Muscle of back (tissue), 11 donors: Measurements from ENCODE around the gene CSF1R. TPM values are rescaled to one million over a fixed set of nuclear protein-coding genes. Genes with fewer than 3 reads are reported as not detected.

Experiments used
- DNase-seq, 3 donors: peaks; one replicate each; pipeline versions ENCODE4 v3.0.0 to v3.0.0-alpha.2; 2013
- polyA plus RNA-seq, 10 donors: library from polyadenylated mRNA; unstranded; fragments of 120-200 nt; gene quantifications; one replicate each; pipeline ENCODE4 v1.2.1, GENCODE V29; 2013; ENCODE audit not compliant: insufficient read length in 10 of 10

CSF1R gene
- polyA plus RNA-seq, 10 donors = 23.4 to 36.4 (median 27.8) TPM

- no peak for DNase-seq
These were observed 13.2 kb downstream of the CSF1R start for GRCh38 chr5:150073086-150073625.

DNA sequence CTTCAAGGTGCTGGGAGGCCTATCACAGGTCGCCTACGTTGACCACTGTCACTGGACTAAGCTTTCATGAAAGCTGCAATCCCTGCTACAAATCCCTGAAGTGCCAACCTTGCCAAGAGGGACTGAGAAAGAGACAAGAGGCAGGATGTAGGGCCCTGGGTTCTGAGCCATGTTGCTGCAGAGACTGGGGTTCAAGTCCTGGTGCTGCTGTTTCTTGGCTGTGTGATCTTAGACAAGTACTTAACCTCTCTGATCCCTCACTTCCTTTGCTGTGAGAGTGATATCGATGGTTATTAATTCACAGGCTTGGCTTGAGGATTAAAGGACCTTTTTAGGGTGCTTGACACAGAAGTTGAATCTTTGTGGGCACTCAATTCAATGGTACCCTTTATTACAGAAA lies 15.5 kb downstream of the CSF1R start:
- DNase-seq = no peak

GRCh38 chr5:150069672-150070627 lies 16.4 kb downstream of the CSF1R start:
- no peak for DNase-seq

DNA sequence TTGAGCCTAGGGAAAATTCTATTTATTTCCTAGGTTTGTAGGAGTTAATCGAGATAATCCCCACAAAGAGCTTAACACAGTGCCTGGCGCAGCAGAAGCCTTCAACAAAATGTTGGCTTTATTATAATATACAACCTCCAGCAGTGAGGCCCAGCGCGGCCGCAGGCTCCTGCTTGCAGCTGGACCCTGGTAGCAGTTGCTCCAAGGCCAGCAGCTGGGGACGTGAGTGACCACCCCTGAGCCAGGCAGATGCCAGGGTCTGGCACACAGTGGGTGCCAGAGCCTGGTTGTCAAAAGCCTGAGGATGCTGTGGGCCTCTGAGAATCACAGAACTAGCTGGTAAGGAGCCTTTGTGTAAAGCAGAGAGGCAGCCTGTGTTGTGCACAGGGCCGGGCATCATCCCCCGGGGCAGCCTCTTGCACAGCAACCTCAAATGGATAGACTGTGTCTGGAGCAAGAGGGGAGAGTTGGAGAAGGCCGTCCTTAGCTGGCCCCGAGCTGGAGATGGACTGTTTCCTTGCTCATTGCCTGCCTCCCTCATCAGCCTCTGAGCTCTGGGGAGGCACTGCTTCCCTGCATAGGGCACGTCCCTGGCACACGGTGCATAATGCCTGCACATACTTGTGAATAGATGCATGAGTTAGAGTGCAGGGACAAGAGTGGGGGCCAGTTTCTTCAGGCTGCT lies 17.3 kb downstream of the CSF1R start:
- DNase-seq = no peak

DNA sequence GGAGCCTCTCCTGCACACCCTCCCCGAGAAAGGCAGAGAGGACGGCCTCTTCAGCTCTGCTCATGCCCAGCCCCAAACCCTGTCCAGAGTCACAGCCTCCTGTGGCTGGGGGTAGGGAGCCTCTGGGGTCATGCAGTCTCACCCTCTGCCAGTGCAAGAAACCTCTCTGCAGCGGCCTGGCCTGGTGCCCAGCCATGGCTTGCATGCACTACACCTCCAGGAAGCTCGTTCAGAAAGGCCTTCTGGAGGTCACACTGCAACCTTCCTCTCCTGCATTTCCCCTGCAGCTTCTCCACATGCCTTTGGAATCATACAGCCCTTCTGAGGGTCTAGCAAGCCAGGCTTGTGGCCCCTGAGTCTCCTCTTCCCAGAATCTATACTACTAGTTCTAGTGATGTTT lies 17.9 kb downstream of the CSF1R start:
- no peak for DNase-seq

DNA sequence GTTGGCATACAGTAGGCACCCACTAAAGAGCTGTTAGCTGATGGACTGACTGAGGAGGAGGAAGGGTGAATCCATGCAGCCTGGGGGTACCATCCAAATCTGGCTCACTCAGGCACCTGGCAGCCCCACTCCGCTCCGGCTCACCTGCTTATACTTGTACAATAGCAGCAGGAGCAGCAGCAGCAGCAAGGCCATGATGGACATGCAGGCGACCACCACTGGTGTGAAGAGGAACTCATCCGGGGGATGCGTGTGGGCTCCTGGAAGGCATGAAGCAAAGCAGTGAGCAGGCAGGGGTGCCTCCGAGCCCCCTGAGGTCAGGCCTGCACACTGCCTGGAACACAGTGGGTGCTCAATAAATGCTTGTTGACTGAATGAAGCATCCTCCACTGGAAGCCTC lies 18.3 kb downstream of the CSF1R start:
- no peak for DNase-seq

- DNase-seq = no peak
These were observed 18.9 kb downstream of the CSF1R start for GRCh38 chr5:150067405-150067960.

- no peak for DNase-seq
These were observed 19.4 kb downstream of the CSF1R start for GRCh38 chr5:150066901-150067396.

- no peak for DNase-seq
These were observed 19.9 kb downstream of the CSF1R start for GRCh38 chr5:150066436-150066835.

GRCh38 chr5:150065886-150066285 lies 20.5 kb downstream of the CSF1R start:
- no peak for DNase-seq

GRCh38 chr5:150065346-150065745 lies 21.0 kb downstream of the CSF1R start:
- peak in 1 of 3 donors; percentile 41 for DNase-seq

GRCh38 chr5:150064681-150065220 lies 21.6 kb downstream of the CSF1R start:
- no peak for DNase-seq

- no peak for DNase-seq
These were observed 22.7 kb downstream of the CSF1R start for GRCh38 chr5:150063638-150064037.

DNA sequence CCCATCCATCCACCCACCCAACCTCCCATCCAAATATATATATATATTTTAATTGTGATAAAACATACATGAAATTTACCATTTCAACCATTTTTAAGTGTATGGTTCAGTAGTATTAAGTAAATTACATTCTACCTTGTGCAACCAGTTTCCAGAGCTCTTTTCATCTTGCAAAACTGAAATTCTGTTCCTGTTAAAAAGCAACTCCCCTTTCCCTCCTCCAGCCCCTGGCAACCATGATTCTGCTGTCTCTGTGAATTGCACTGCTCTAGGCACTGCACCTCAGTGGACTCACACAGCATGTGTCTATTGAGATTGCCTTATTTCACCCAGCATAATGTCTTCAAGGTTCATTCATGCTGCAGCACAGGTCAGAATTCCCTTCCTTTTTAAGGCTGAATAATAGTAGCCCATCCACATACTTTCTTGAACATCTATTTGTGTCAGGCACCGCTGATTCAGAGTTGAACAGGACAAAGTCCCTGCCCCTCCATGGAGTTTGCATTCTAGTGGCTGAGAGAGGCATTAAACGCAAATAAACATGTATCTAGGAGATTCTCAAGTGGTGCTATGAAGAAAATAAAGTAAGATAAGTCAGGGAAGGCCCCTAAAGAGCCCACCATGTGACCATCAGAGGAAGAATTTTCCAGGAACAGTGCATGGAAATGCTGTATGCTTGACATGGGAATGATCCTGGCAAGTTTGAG lies 24.0 kb downstream of the CSF1R start:
- no peak for DNase-seq

DNA sequence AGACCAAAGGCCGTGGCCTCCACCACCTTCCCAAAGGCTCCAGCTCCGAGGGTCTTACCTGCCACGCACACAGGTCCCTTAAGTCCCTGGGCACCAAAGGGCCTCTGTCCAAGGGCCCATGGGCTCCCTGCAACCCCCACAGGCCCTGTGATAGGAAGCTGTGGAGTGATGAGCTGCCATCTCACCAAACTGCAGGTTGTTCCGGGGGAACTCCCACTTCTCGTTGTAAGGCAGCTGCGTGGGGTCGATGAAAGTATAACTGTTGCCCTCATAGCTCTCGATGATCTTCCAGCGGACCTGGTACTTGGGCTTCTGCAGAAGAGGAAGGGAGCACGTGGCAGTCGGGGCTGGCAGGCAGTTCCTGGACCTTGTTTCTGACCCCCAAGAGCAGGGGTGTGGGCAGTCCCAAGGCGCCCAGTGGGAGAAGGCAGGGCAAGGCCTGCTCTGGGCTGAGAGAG lies 24.8 kb downstream of the CSF1R start:
- no peak for DNase-seq

DNA sequence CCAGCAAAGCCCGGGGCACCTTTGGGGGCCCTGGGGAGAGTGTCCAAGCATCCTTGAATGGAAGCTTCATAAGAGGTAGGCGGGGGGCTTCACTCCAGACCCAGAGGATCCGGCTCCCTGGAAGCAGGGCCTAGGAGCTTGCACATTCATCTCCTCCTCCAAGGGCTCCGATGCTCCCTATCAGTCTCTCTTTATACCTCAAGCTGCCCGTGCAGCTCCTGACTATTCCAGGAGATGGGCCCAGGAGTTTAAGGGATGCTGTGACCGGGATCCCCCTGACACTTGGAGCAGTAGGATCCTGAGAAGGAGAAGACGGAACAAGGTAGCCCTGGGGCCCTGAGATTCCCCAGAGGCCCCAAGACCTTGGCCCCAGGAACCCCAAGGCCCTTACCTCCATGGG lies 25.9 kb downstream of the CSF1R start:
- DNase-seq = no peak

GRCh38 chr5:150059623-150060022 lies 26.7 kb downstream of the CSF1R start:
- no peak for DNase-seq

DNA sequence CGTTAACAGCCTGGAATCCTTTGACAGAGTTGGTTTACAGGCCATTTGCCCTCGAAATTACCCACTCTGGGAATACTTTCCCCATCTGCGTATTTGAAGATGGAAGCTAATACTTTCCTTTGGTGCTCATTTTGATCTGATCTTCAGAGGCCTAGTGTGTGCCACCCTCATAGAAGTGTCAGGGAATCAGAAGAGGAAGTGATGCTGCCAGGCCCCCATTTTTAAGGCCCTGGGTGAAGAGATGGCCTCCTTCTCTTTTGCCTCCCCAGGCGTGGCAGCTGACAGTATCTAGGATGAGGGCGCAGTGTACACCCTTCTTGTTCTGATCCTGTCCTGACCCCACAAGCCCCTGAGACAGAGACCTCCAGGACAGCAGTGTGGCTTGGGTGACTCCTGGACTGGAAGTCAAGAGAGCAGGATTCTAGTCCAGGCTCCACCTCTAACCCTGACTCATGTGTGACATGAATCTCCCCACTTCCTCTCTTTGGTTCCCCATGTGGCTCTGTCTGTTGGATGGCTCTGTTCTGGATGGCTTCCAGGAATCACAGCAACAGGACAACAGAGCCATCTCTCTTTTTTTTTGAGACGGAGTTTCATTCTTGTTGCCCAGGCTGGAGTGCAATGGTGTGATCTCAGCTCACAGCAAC lies 27.8 kb downstream of the CSF1R start:
- DNase-seq = peak; percentile 52 to 72 (median 57)

- no peak for DNase-seq
These were observed 28.4 kb downstream of the CSF1R start for GRCh38 chr5:150057996-150058395.

DNA sequence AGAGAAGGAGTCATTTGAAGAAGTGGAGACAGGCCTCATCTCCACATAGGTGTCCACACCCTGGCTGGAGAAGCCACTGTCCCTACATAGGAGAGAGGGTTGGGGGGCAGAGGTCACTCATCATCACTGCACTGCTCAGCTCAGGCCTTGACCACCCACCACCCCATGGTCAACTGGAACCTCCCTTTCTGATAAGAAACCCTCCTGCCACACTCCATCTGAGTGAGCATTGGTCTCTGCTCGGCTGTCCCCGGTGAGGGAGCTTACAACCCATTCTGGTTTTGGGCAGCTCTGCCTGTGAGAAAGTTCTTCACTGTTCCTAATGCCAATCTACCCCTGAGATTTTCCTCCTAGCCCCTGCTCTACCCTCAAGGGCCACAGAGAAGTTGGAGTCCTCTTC lies 28.8 kb downstream of the CSF1R start:
- DNase-seq = no peak

GRCh38 chr5:150057052-150057451 lies 29.3 kb downstream of the CSF1R start:
- DNase-seq = no peak
